VCaP (cell line): Measurements from ENCODE around the gene PPP1R1C.

ENCODE experiments used
- H3K27ac ChIP-seq: fragments of 450-650 bp; 2 replicates; pipeline ENCODE4 v1.5.1; 2017
- TF ChIP-seq, protein P1 (sequence below): fragments of 450-650 bp; conservative IDR thresholded peaks from 2 replicates; pipeline ENCODE4 v1.5.1; 2017; ENCODE audit warnings: mild to moderate bottlenecking, moderate library complexity

PPP1R1C gene

DNA sequence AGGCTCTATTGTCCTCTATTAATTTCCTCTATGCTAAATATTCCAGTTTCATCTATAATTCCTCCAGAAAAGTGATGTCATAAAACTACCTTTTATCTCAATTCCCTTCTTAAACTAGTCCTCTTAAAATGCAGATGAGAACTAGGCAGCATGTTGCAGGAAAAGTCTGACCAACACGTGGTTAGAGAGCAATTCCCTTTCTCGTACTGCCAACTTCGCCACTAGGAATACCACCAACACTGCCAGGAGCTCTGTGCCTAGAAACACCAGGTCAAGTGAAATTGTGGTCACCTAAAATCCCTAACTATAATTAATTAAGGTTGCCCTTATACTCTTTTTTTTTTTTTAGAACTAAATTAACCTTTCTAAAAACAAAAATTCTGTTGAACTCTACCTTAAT is 127.7 kb downstream of the PPP1R1C start:
- H3K27ac ChIP-seq = no peak overlapping the region
- TF ChIP-seq, protein P1, sequence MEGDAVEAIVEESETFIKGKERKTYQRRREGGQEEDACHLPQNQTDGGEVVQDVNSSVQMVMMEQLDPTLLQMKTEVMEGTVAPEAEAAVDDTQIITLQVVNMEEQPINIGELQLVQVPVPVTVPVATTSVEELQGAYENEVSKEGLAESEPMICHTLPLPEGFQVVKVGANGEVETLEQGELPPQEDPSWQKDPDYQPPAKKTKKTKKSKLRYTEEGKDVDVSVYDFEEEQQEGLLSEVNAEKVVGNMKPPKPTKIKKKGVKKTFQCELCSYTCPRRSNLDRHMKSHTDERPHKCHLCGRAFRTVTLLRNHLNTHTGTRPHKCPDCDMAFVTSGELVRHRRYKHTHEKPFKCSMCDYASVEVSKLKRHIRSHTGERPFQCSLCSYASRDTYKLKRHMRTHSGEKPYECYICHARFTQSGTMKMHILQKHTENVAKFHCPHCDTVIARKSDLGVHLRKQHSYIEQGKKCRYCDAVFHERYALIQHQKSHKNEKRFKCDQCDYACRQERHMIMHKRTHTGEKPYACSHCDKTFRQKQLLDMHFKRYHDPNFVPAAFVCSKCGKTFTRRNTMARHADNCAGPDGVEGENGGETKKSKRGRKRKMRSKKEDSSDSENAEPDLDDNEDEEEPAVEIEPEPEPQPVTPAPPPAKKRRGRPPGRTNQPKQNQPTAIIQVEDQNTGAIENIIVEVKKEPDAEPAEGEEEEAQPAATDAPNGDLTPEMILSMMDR = no peak

DNA sequence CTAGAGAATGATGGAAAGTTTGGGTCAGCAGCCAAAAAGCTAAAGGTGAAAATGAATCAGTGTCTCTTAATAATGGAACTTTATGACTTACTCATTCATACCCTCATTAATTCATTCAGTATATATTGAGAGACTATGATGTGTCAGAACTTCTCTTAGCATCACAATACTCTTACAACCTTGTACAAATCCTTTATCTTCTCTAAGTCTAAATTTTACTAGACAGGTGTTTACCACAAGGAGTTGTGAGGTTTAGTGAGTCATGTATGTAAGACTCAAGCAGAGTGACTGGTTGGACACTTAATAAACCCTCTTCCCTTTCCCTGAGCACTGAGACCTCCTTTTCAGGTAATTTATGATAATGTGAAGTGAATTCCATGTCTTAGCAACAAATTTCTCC is 129.6 kb downstream of the PPP1R1C start:
- TF ChIP-seq, protein P1 = no peak
- H3K27ac ChIP-seq = no peak overlapping the region

DNA sequence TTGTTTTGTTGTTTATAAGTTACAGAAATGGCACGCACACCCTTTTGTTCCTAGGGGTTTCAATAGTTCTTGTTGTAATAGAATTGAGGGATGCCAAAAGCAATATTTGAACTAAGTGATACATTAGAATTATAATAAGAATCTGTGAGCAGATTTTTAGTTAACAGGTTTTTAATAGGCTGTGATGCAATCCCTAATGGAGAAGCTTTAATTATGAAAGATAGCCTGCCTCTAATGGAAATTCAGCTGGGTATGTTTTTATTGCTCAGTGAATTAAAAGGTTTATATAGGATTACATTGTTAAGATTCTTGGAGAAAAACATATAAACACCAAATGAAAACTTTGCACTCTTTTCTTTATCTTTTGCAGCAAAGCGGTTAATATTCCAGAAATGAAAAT is 131.1 kb downstream of the PPP1R1C start:
- TF ChIP-seq, protein P1 = no peak
- H3K27ac ChIP-seq = no peak overlapping the region

DNA sequence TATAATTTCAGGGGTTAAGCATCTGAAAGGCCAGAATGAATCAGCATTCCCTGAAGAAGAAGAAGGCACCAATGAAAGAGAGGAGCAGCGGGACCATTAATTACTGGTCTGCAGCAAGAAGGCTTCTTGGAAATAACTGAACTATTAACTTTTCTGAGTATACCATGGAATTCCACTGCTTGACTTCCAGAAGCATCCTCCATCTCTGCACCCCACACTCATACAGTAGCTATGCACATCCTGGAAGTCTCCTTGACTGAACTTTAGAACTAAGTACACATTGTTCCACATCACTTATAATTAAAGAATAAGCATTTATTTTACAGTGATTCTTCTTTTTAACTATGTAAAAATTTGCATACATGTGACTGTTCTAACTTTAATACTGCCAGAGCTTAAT is 131.5 kb downstream of the PPP1R1C start:
- H3K27ac ChIP-seq = no peak overlapping the region
- TF ChIP-seq, protein P1 = no peak

DNA sequence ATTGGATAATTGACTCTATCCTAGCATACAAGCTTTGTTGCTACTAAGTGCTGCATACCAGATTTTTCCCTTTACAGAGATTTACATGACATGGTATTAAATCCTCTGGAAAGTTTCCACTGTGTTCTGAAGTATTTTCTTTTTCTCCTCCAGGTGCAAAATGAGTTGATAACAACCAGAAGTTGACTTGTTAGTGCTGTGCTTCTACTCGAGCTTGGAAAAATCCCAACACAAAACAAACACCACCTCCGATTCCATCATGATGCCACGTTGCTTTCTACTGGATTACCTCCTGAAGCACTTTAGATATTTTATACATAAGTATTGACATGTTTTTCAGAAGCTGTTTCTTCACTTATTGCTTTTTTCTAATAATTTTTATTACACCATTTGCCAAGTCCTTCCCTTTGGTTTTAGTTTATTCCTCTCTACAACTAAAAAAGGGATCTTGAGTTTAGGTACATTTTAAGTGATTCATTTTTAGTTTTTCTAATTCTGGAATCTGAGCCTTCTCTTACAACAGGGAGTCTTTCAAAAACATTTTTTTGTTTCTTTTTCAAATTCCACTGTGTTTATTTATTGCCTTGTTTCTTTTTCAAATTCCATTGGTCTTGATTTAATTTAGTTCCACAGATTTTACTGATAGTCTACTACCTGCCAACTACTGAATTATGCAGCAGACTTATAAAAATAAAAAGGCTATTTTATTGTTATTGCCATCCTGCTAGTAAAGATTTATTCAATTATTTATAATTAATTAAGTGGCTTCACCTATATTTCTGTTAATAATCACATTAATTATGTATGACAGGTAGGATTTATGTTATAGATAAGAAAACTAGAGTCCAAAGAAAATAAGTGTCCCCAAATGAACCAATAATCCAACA is 143.4 kb downstream of the PPP1R1C start:
- H3K27ac ChIP-seq = no peak overlapping the region
- TF ChIP-seq, protein P1 = no peak

DNA sequence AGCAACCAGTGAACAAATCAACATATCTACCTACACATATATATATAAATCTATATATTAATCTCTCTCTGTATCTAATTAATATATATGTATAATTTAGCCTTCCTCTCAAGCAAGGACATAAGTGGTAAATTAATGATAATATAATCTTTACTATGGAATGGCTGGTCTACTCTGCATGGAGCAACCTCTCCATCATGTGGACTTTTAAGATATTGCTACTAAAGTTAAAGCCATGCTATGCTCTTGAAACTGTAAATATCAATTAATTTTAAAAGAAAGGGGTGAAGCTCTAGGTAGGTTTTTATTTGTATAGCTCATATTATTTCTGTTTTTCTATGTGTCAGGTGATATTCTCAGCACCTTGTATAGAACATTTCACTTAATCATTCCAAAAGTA is 147.0 kb downstream of the PPP1R1C start:
- H3K27ac ChIP-seq = no peak overlapping the region
- TF ChIP-seq, protein P1 = peak; percentile 86

DNA sequence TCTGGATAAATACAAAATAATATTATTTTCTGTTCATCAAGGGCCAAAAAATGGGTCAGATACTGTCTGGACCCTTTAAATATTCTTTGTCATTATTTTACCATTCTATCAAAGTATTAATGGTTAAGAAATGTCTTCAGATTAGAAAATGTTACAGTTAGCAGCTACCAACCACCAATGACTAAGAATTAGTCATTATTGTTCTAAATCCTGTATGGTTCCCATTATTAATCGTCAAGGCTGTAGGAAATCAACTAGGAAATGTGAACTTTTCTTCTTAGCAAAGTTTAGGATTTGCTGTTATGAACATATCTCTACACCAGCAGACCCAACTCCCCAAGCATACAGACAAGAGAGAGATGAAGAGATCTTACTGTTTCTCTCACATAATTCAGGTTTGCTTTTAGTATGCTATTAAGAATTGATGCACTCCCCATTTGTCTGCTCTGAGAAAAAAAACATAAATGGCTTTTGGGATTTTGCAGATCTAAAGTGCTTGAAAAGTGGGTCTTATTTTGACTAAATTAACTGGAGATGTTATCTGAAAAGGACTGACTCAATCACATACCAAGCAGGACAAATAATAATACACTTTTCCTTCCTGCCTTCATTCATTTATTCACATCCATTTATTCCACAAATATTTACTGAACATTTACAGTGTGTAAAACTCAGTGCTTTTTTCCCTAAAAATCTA is 147.7 kb downstream of the PPP1R1C start:
- TF ChIP-seq, protein P1 = no peak
- no peak overlapping the region for H3K27ac ChIP-seq
